Heart left ventricle (tissue), 16 donors: ENCODE measurements around the gene LINC01488. TPM values are rescaled to one million over a fixed set of nuclear protein-coding genes. Genes with fewer than 3 reads are reported as not detected.

ENCODE experiments used
- ATAC-seq, 4 donors: fragments of 200-7000 bp; cut with Tn5 transposase; one replicate each; pipeline ENCODE4 v1.9.1; 2020 to 2022; ENCODE audit warnings: moderate library complexity in 4 of 4, mild to moderate bottlenecking in 3 of 4, moderate number of reproducible peaks in 1 of 4
- DNase-seq, 5 donors: peaks; one replicate each; pipeline ENCODE4 v3.0.0-alpha.2; 2020
- H3K27ac ChIP-seq, 12 donors: fragments of 200-600 bp; sonication (generic) in 4 of 12; one replicate each; pipeline versions ENCODE4 v1.5.0 to v1.8.0; 2016 to 2022; ENCODE audit warnings: mild to moderate bottlenecking in 2 of 12
- H3K27me3 ChIP-seq, 9 donors: fragments of 200-600 bp; sonication (generic) in 2 of 9; one replicate each; pipeline versions ENCODE4 v1.5.1 to v1.8.0; 2016 to 2022; ENCODE audit warnings: mild to moderate bottlenecking in 3 of 9
- H3K36me3 ChIP-seq, 9 donors: fragments of 200-600 bp; sonication (generic) in 2 of 9; one replicate each; pipeline versions ENCODE4 v1.5.0 to v1.8.0; 2018 to 2022; ENCODE audit warnings: mild to moderate bottlenecking in 2 of 9
- H3K4me1 ChIP-seq, 12 donors: fragments of 200-600 bp; sonication (generic) in 4 of 12; one replicate each; pipeline versions ENCODE4 v1.5.0 to v1.8.0; 2016 to 2022; ENCODE audit warnings: mild to moderate bottlenecking in 3 of 12
- H3K4me3 ChIP-seq, 12 donors: fragments of 200-600 bp; sonication (generic) in 4 of 12; one replicate each; pipeline versions ENCODE4 v1.5.0 to v1.8.0; 2017 to 2022; ENCODE audit warnings: mild to moderate bottlenecking in 9 of 12, moderate library complexity in 4 of 12
- H3K9me3 ChIP-seq, 12 donors: fragments of 200-600 bp; sonication (generic) in 4 of 12; one replicate each; pipeline versions ENCODE4 v1.5.0 to v1.8.0; 2016 to 2022; ENCODE audit warnings: mild to moderate bottlenecking in 1 of 12
- POLR2A ChIP-seq, 2 donors: fragments of 450-650 bp; IDR thresholded peaks; one replicate each; pipeline ENCODE4 v1.6.1; 2017; ENCODE audit warnings: antibody characterized with exemption in 2 of 2, mild to moderate bottlenecking in 2 of 2, moderate library complexity in 2 of 2
- WGBS, 4 donors: extraction: QIAGEN DNeasy Blood & Tissue Kit in 2 of 4; methylation state at CpG; one replicate each; pipeline versions ENCODE4 v1.1.5 to v1.1.7; 2013 to 2018; 5-methylcytosine and 5-hydroxymethylcytosine counted together
- intact Hi-C, 10 donors: fragments of 100-400 bp; cut with DNase I; formaldehyde crosslinking; loops; one replicate each; pipeline versions ENCODE4 v1.11.1 to v1.14.2; 2022
- polyA plus RNA-seq, 2 donors: library from polyadenylated mRNA; stranded (reverse); fragments of 200-250 nt; gene quantifications; one replicate each; pipeline ENCODE4 v1.2.3, GENCODE V29; 2013
- total RNA-seq, 9 donors: library from RNA; depleted of rRNA in 2 of 9; stranded (reverse); fragments of >200 nt in 2 of 9; fragmentation: NEBNext Ultra II Directional in 3 of 9; extraction: Animal tissue kit (Norgen Biotek cat#: 25700) in 3 of 9; gene quantifications; one replicate each; pipeline versions ENCODE4 v1.1.0 to v1.2.4, GENCODE V29; 2016 to 2023
- TF ChIP-seq, protein P1 (sequence below), 12 donors: fragments of 200-600 bp; sonication (generic) in 4 of 12; IDR thresholded peaks; one replicate each; pipeline versions ENCODE4 v1.5.0 to v1.8.0; 2018 to 2022; ENCODE audit warnings: antibody characterized with exemption in 12 of 12, mild to moderate bottlenecking in 5 of 12
- donor health status: ischemic (EF 13 %, LVEDD 7.1; RV severe dilation, severe dysfunction).
- donor health status: healthy with polysubstance abuse.
- donor health status: DM: no; HTN: yes; CAD: no.
- donor health status: DM: no; HTN: no; CAD: no.
- donor health status: ischemic (EF 25% LVEDD 6.9; RV normal size, moderate dysfunction).
- donor health status: ischemic (EF 25% LVEDD 5.7; RV mildly dilated, moderate dysfunction).
- donor health status: healthy.
- donor health status: DM: yes; HTN: yes; CAD: no.
- donor health status: ischemic (EF 35%, LVEDD 5.7; RV mildly dilated, moderate dysfunction).
- donor health status: nonischemic (EF 11% LVEDD 7.7; RV severe dilation, severe dysfunction).
- donor health status: DM: yes; HTN: yes; CAD: no.
- donor health status: PGD.
- donor health status: ischemic (EF 29% LVEDD 5.4; RV normal size, mild dysfunction).
- donor health status: nonischemic (EF 23%, LVEDD 6.1; RV moderate dilation, normal function).

LINC01488 gene
- total and polyA plus RNA-seq, 11 donors, result 0.04 to 0.42 (median 0.14) TPM; not detected in 5

DNA sequence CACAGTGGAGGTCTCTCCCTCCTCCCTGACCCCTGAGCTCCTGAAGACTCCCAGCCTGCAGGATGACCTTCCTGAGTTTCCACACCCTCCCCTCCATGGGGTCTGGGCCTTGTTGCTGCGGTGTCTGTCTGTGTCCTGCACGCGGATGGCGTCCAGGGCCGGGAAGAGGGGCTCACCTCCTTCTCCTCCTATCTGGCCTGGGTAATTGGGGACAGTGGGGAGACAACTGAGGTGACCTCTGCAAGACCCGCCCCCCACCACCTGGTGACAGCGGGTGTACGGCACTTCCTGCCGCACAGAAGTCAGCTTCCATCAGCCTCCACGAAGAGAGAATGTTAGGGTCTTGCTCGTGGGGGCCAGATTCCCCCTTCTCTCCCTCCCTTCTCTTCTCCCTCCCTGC lies 31.7 kb downstream of the LINC01488 start:
- H3K4me3 ChIP-seq, result no peak overlapping the region
- WGBS, 4 donors, result 93 to 98% (median 96%) methylated on average over 9 to 11 of the region's 11 CpGs
- no peak for ATAC-seq
- no peaks in the 10 kb centered on the region for H3K27me3 ChIP-seq
- DNase-seq, result no peak
- H3K27ac ChIP-seq, result no peak overlapping the region
- H3K9me3 ChIP-seq, result peaks cover 0 to 7% (median 0%) of the 10 kb centered on the region in 12 donors
- H3K36me3 ChIP-seq, result no peaks in the 10 kb centered on the region
- intact Hi-C loops, result no loop called here
- TF ChIP-seq POLR2A (IDR thresholded peaks at IDR 0.05), result no peak
- TF ChIP-seq, protein P1, sequence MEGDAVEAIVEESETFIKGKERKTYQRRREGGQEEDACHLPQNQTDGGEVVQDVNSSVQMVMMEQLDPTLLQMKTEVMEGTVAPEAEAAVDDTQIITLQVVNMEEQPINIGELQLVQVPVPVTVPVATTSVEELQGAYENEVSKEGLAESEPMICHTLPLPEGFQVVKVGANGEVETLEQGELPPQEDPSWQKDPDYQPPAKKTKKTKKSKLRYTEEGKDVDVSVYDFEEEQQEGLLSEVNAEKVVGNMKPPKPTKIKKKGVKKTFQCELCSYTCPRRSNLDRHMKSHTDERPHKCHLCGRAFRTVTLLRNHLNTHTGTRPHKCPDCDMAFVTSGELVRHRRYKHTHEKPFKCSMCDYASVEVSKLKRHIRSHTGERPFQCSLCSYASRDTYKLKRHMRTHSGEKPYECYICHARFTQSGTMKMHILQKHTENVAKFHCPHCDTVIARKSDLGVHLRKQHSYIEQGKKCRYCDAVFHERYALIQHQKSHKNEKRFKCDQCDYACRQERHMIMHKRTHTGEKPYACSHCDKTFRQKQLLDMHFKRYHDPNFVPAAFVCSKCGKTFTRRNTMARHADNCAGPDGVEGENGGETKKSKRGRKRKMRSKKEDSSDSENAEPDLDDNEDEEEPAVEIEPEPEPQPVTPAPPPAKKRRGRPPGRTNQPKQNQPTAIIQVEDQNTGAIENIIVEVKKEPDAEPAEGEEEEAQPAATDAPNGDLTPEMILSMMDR (IDR thresholded peaks at IDR 0.05), result no peak
- H3K4me1 ChIP-seq, result peaks cover 0 to 6% (median 0%) of the 10 kb centered on the region in 12 donors

DNA sequence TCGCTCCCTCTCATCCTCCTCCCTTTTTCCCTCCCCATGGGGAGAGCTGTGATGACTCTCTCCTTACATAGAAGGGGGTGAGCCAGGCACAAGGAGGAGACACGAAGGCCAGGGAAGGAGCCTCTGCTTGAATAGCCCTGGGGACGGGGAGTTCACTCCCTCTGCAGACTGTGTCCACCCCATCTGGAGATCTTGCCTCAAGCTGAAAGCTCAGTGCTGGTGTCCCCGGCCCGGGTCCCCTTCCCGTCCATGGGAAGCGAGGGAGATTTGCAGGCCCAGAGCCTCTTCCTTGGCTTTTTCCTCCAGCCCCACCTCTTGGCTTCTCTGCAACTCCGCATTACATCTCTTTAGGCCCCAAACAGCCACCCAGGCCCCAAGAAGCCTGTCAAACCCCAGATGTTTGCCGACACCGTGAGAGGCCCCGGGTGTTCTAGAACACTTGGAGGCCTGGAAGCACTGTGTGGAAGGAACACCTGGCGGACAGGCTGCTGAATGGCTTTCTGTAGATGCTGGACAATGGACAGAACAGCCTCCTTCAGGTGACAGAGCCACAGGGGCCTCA lies 32.3 kb downstream of the LINC01488 start:
- no peak overlapping the region for H3K4me3 ChIP-seq
- ATAC-seq (no peak), DNase-seq (no peak)
- H3K9me3 ChIP-seq, result peaks cover 0 to 12% (median 0%) of the 10 kb centered on the region in 12 donors
- H3K27me3 ChIP-seq, result no peaks in the 10 kb centered on the region
- no peak overlapping the region for H3K27ac ChIP-seq
- intact Hi-C loops, result no loop called here
- no peak for TF ChIP-seq POLR2A (IDR thresholded peaks at IDR 0.05)
- TF ChIP-seq, protein P1 (IDR thresholded peaks at IDR 0.05), result no peak
- peaks cover 0 to 6% (median 0%) of the 10 kb centered on the region in 12 donors for H3K4me1 ChIP-seq
- H3K36me3 ChIP-seq, result no peaks in the 10 kb centered on the region
- 84 to 98% (median 91%) methylated on average over 10 to 12 of the region's 12 CpGs for WGBS, 4 donors

DNA sequence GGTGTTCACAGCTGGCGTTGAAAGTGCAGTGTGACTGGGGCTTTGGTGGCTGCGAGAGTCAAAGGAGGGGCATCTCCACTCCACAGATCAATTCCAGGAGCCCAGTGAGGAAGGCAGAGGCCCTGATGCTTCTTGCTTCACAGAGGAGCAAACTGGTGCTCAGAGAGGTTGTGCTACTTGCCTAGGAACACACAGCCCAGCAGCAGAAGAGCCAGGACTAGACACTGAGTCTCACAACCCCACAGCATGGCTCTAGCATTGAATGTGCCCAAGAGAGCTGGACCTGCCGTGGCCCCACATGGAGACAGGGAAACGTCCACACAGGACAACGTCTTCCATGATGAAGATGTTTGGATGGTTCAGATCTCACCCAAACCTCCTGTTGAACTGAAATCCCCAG lies 33.3 kb downstream of the LINC01488 start:
- DNase-seq (no peak), ATAC-seq (no peak)
- no peaks in the 10 kb centered on the region for H3K4me1 ChIP-seq
- peaks cover 0 to 12% (median 0%) of the 10 kb centered on the region in 12 donors for H3K9me3 ChIP-seq
- H3K36me3 ChIP-seq, result no peaks in the 10 kb centered on the region
- intact Hi-C loops, result no loop called here
- no peak for TF ChIP-seq POLR2A (IDR thresholded peaks at IDR 0.05)
- TF ChIP-seq, protein P1 (IDR thresholded peaks at IDR 0.05), result no peak
- no peak overlapping the region for H3K27ac ChIP-seq
- H3K4me3 ChIP-seq, result no peak overlapping the region
- H3K27me3 ChIP-seq, result no peaks in the 10 kb centered on the region
- 90 to 99% (median 96%) methylated on average over 2 to 5 of the region's 5 CpGs for WGBS, 4 donors

DNA sequence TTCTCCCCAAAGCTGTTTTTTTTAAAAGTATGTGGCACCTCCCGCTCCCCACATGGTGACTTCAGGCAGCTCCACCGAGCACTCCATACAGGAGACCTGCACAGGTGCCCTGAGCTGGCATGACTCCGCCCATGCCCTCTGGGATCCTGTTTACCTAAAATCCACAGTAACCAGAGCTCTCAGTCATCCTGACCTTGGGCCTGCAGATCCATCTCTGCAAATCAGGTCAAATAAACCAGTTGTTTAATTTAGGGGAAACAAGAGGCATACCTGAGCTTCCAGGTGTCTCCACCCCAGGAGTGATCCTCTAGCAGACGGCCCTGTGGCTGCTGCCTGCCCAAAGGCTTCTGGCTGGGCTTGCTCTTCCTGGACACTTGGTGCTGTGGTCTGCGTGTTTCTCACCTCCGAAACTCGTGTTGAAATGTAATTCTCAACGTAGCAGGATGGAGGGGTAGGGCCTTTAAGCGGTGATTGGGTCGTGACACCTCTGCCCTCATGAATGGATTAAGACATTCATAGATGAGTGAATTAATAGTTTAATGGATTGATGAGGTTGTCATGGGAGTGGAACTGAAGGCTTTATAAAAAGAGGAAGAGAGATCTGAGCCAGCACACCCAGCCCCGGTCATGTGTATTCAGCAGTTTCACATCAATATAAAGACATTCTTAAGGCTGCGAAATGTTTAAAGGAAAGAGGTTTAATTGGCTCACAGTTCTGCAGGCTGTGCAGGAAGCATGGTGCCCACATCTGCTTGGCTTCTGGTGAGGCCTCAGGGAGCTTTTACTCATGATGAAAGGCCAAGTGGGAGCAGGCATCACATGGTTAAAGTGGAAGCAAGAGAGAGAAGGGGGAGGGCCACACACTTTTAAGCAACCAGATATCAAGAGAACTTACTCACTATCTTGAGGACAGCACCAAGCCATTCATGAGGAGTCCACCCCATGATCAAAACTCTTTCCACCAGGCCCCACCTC lies 34.1 kb downstream of the LINC01488 start:
- intact Hi-C loops, result no loop called here
- WGBS, 4 donors, result 84 to 94% (median 90%) methylated on average over 12 of the region's 12 CpGs
- no peak for TF ChIP-seq POLR2A (IDR thresholded peaks at IDR 0.05)
- TF ChIP-seq, protein P1 (IDR thresholded peaks at IDR 0.05), result no peak
- no peaks in the 10 kb centered on the region for H3K27me3 ChIP-seq
- H3K9me3 ChIP-seq, result peaks cover 0 to 12% (median 0%) of the 10 kb centered on the region in 12 donors
- no peak for ATAC-seq
- H3K27ac ChIP-seq, result no peak overlapping the region
- H3K4me3 ChIP-seq, result no peak overlapping the region
- no peaks in the 10 kb centered on the region for H3K36me3 ChIP-seq
- no peaks in the 10 kb centered on the region for H3K4me1 ChIP-seq
- no peak for DNase-seq
